Lower leg skin (tissue), 4 donors: ENCODE results near the gene VWA8. TPM values are rescaled to one million over a fixed set of nuclear protein-coding genes. Genes with fewer than 3 reads are reported as not detected.
"Not testable (repeated sequence)": the region's sequence is repeated elsewhere in the genome, so short reads cannot be mapped to it uniquely, and the experiment has no call there.

Experiments used
- DNase-seq, 2 donors: peaks; one replicate each; pipeline ENCODE4 v3.0.0-alpha.2; 2019; ENCODE audit warnings: low spot score in 2 of 2
- H3K4me3 ChIP-seq: fragments of 200-600 bp; sonication (generic); 2 replicates; pipeline ENCODE4 v1.5.1; 2017; ENCODE audit warnings: mild to moderate bottlenecking, low read depth; ENCODE audit not compliant: poor library complexity, severe bottlenecking
- POLR2A ChIP-seq, 2 donors: fragments of 450-650 bp; IDR thresholded peaks; one replicate each; pipeline ENCODE4 v1.6.1; 2016 to 2017; ENCODE audit warnings: antibody characterized with exemption in 2 of 2, mild to moderate bottlenecking in 1 of 2, moderate library complexity in 1 of 2
- WGBS, 2 donors: methylation state at CpG; one replicate each; pipeline ENCODE4 v1.1.5; 2018; 5-methylcytosine and 5-hydroxymethylcytosine counted together
- intact Hi-C: fragments of 100-400 bp; cut with DNase I; formaldehyde crosslinking; loops from one replicate; pipeline ENCODE4 v1.15.0; 2023; ENCODE audit warnings: low total_unique reads
- total RNA-seq, 4 donors: library from RNA; depleted of rRNA; stranded (reverse); fragments of >200 nt; gene quantifications; one replicate each; pipeline ENCODE4 v1.1.0, GENCODE V29; 2016
- TF ChIP-seq, protein P1 (sequence below), 3 donors: fragments of 450-650 bp; IDR thresholded peaks; one replicate each; pipeline ENCODE4 v1.5.1; 2016; ENCODE audit warnings: antibody characterized with exemption in 3 of 3, mild to moderate bottlenecking in 3 of 3, moderate library complexity in 2 of 3

The VWA8 gene
- total RNA-seq, 4 donors from 2014 or later: 11.8 to 22.0 (median 15.1) TPM

DNA sequence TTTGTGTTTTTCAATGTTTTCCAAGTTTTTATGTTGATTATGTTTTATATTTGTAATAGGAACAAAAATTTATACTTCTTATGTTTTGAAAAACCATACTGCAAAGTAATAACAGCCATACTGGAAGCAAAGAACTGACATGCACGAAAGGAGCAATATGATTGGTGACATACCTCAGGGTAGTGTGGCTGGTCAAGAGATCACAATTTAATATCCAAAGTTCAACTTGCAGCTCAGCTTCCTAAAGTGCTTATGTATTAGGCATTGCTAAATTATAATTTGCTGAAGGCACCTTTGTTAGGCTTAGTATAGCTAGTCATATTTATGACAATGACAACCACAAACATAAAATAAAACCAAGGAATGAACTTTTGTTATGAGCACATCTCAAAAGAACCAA lies 25.9 kb downstream of the VWA8 start:
- no peak for DNase-seq
- TF ChIP-seq POLR2A (IDR thresholded peaks at IDR 0.05): no peak
- TF ChIP-seq, protein P1, sequence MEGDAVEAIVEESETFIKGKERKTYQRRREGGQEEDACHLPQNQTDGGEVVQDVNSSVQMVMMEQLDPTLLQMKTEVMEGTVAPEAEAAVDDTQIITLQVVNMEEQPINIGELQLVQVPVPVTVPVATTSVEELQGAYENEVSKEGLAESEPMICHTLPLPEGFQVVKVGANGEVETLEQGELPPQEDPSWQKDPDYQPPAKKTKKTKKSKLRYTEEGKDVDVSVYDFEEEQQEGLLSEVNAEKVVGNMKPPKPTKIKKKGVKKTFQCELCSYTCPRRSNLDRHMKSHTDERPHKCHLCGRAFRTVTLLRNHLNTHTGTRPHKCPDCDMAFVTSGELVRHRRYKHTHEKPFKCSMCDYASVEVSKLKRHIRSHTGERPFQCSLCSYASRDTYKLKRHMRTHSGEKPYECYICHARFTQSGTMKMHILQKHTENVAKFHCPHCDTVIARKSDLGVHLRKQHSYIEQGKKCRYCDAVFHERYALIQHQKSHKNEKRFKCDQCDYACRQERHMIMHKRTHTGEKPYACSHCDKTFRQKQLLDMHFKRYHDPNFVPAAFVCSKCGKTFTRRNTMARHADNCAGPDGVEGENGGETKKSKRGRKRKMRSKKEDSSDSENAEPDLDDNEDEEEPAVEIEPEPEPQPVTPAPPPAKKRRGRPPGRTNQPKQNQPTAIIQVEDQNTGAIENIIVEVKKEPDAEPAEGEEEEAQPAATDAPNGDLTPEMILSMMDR (IDR thresholded peaks at IDR 0.05): no peak
- WGBS, 2 donors: 93 to 98% methylated on average over 1 of the region's 1 CpG
- intact Hi-C loops: no loop called here
- no peak overlapping the region for H3K4me3 ChIP-seq

DNA sequence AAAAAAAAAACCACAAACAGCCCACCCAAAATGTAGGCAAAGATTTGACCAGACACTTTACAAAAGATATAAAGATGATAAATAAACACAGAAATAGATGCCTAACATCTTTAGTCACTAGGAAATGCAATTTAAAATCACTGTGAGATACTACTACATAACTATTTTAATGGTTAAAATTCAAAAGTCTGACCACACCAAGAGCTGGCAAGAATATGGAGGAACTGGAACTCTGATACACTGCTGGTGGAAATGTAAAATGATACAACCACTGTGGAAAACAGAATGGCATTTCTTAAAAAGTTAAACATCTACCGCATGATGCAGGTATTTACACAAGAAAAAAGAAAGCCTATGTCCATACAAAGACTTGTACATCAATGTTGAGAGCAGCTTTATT lies 26.8 kb downstream of the VWA8 start:
- intact Hi-C loops: no loop called here
- H3K4me3 ChIP-seq: no peak overlapping the region
- TF ChIP-seq, protein P1 (IDR thresholded peaks at IDR 0.05): no peak
- TF ChIP-seq POLR2A (IDR thresholded peaks at IDR 0.05): no peak
- WGBS, 2 donors: 97 to 100% methylated on average over 1 of the region's 1 CpG
- DNase-seq: no peak

DNA sequence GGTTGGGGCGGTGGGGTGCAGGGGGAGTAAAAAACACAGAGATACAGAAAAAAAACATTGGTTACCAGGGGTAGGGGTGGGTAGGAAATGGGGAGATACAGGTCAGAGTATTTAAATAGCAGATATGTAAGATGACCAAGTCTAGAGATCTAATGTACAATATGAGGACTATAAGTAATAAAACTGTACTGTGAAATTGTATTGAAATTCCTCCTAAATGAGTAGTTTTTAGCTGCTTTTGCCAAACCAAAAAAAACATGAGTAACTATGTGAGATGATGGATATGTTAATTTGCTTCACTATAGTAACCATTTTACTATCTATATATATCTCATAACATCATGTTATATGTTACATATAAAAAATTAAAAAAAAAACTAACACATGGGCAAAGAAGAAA lies 29.6 kb downstream of the VWA8 start:
- H3K4me3 ChIP-seq: no peak overlapping the region
- WGBS, 2 donors: 89 to 90% methylated on average over 1 of the region's 1 CpG
- intact Hi-C loops: no loop called here
- DNase-seq: no peak
- no peak for TF ChIP-seq POLR2A (IDR thresholded peaks at IDR 0.05)

DNA sequence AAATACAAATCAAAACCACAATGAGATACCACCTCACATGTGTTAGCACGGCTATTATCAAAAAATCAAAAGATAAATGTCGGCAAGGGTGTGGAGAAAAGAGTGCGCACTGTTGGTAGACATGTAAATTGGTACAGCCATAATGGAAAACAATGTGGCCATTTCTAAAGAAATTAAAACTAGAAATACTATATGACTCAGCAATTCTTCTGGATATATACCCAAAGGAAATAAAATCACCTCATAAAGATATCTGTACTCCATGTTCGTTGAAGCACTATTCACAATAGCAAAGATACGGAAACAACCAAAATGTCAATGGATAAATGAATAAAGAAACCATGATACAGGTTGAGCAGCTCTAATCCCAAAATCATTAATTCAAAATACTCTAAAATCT lies 30.8 kb downstream of the VWA8 start:
- no peak for TF ChIP-seq POLR2A (IDR thresholded peaks at IDR 0.05)
- TF ChIP-seq, protein P1 (IDR thresholded peaks at IDR 0.05): no peak
- no peak overlapping the region for H3K4me3 ChIP-seq
- intact Hi-C loops: no loop called here
- WGBS, 2 donors: 97 to 100% methylated on average over 5 of the region's 5 CpGs
- DNase-seq: no peak

DNA sequence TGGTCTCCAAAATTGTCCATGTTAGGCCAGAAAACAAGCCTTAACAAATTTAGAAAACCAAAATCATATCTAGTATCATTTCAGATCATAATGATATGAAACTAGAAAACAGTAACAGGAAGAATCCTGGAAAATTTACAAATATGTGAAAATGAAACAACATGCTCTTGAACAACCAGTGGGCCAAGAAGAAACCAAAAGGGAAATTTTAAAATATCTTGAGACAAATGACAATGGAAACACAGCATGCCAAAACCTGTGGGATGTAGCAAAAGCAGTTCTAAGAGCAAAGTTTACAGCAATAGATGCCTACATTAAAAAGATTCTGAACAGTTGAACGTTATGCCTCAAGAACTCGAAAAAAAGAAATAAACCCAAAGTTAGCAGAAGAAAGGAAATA lies 32.6 kb downstream of the VWA8 start:
- 51 to 53% methylated on average over 2 of the region's 2 CpGs for WGBS, 2 donors
- intact Hi-C loops: no loop called here
- TF ChIP-seq POLR2A (IDR thresholded peaks at IDR 0.05): no peak
- TF ChIP-seq, protein P1 (IDR thresholded peaks at IDR 0.05): no peak
- no peak overlapping the region for H3K4me3 ChIP-seq
- no peak for DNase-seq

DNA sequence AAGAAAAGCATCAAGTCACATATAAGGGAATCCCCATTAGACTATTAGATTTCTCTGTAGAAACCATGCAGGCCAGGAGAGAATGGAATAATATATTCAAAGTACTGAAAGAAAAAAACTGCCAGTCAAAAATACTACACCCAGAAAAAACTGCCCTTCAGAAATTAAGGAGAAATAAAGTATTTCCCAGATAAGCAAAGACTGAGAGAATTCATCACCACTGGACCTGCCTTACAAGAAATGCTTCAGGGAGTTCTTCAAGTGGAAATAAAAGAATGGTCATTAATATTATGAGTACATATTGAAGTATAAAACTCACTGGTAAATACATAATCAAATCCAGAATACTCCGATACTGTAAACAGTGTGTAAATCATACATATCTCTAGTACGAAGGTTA lies 35.9 kb downstream of the VWA8 start:
- intact Hi-C loops: no loop called here
- TF ChIP-seq POLR2A (IDR thresholded peaks at IDR 0.05): no peak
- TF ChIP-seq, protein P1 (IDR thresholded peaks at IDR 0.05): no peak
- WGBS, 2 donors: 97% methylated on average over 2 of the region's 2 CpGs
- no peak for DNase-seq
- H3K4me3 ChIP-seq: no peak overlapping the region

DNA sequence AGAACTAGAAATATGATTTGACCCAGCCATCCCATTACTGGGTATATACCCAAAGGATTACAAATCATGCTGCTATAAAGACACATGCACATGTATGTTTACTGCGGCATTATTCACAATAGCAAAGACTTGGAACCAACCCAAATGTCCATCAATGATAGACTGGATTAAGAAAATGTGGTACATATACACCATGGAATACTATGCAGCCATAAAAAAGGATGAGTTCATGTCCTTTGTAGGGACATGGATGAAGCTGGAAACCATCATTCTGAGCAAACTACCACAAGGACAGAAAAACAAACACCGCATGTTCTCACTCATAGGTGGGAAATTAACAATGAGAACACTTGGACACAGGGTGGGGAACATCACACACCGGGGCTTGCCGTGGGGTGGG lies 38.0 kb downstream of the VWA8 start:
- 98 to 100% methylated on average over 4 of the region's 4 CpGs for WGBS, 2 donors
- intact Hi-C loops, H3K4me3 ChIP-seq, DNase-seq: not testable (repeated sequence)
